Upper lobe of right lung (tissue), 1 donor: ENCODE results near the gene BLTP3A. TPM values are rescaled to one million over a fixed set of nuclear protein-coding genes. Genes with fewer than 3 reads are reported as not detected.
"Not testable (repeated sequence)": the region's sequence is repeated elsewhere in the genome, so short reads cannot be mapped to it uniquely, and the experiment has no call there.

ENCODE experiments used
- ATAC-seq: fragments of 200-7000 bp; cut with Tn5 transposase; one replicate; pipeline ENCODE4 v1.9.1; 2020; ENCODE audit warnings: mild to moderate bottlenecking, moderate library complexity
- DNase-seq: peaks from one replicate; pipeline ENCODE4 v3.0.0-alpha.2; 2020
- H3K27ac ChIP-seq: fragments of 200-600 bp; one replicate; pipeline ENCODE4 v1.8.0; 2022
- H3K27me3 ChIP-seq: fragments of 200-600 bp; one replicate; pipeline ENCODE4 v1.8.0; 2022; ENCODE audit warnings: mild to moderate bottlenecking
- H3K36me3 ChIP-seq: fragments of 200-600 bp; one replicate; pipeline ENCODE4 v1.8.0; 2022
- H3K4me1 ChIP-seq: fragments of 200-600 bp; one replicate; pipeline ENCODE4 v1.8.0; 2022
- H3K4me3 ChIP-seq: fragments of 200-600 bp; one replicate; pipeline ENCODE4 v1.8.0; 2022; ENCODE audit warnings: mild to moderate bottlenecking
- H3K9me3 ChIP-seq: fragments of 200-600 bp; one replicate; pipeline ENCODE4 v1.8.0; 2022
- intact Hi-C: fragments of 100-400 bp; cut with DNase I; formaldehyde crosslinking; loops from one replicate; pipeline ENCODE4 v1.11.0; 2022
- total RNA-seq: library from RNA; stranded (reverse); fragmentation: NEBNext Ultra II Directional; extraction: Animal tissue kit (Norgen Biotek cat#: 25700); gene quantifications from one replicate; pipeline ENCODE4 v1.2.1, GENCODE V29; 2021
- TF ChIP-seq, protein P1 (sequence below): fragments of 200-600 bp; IDR thresholded peaks from one replicate; pipeline ENCODE4 v1.8.0; 2022; ENCODE audit warnings: antibody characterized with exemption
- donor health status: DM: no; HTN: yes; CAD: no; lungs with severe emphysema.

The BLTP3A gene
- total RNA-seq, 1 donor from 2014 or later = 12.9 TPM

GRCh38 chr6:34798057-34798456 is 6.2 kb downstream of the BLTP3A start:
- TF ChIP-seq, protein P1, sequence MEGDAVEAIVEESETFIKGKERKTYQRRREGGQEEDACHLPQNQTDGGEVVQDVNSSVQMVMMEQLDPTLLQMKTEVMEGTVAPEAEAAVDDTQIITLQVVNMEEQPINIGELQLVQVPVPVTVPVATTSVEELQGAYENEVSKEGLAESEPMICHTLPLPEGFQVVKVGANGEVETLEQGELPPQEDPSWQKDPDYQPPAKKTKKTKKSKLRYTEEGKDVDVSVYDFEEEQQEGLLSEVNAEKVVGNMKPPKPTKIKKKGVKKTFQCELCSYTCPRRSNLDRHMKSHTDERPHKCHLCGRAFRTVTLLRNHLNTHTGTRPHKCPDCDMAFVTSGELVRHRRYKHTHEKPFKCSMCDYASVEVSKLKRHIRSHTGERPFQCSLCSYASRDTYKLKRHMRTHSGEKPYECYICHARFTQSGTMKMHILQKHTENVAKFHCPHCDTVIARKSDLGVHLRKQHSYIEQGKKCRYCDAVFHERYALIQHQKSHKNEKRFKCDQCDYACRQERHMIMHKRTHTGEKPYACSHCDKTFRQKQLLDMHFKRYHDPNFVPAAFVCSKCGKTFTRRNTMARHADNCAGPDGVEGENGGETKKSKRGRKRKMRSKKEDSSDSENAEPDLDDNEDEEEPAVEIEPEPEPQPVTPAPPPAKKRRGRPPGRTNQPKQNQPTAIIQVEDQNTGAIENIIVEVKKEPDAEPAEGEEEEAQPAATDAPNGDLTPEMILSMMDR = no peak
- Histone ChIP-seq H3K4me1 (peaks cover 10% of the 10 kb centered on the region), H3K36me3 (no peaks in the 10 kb centered on the region), H3K9me3 (no peaks in the 10 kb centered on the region), H3K27me3 (no peaks in the 10 kb centered on the region), H3K4me3 (no peak overlapping the region), H3K27ac (no peak overlapping the region)
- DNase-seq (no peak), ATAC-seq (no peak)
- intact Hi-C loops = no loop called here

- Histone ChIP-seq H3K27ac (no peak overlapping the region), H3K4me1 (no peaks in the 10 kb centered on the region), H3K4me3 (no peak overlapping the region), H3K9me3 (no peaks in the 10 kb centered on the region), H3K27me3 (no peaks in the 10 kb centered on the region), H3K36me3 (no peaks in the 10 kb centered on the region)
- intact Hi-C loops = no loop called here
- no peak for DNase-seq
- TF ChIP-seq, protein P1 = no peak
- no peak for ATAC-seq
Observed at GRCh38 chr6:34799547-34799946, 7.7 kb downstream of the BLTP3A start.

DNA sequence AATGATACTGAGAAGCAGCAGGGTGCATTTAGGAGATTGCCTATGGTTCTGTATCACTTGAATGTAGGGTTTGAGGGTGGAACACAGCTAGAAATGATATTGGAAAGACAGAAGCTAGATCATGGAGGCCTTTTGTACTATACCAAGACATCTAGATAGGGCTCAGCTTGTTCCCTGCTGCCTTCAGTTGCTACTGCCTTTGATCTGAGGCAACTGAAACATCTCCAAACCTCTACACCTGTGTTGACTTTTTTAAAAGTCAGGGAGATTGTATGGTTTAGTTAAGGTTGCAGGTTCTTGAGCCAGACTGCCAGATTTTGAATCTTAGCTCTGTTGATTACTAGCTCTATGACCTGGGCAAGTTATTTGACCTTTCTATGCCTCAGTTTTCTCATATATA is 12.7 kb downstream of the BLTP3A start:
- TF ChIP-seq, protein P1 = no peak
- H3K36me3 ChIP-seq = no peaks in the 10 kb centered on the region
- H3K4me3 ChIP-seq = no peak overlapping the region
- H3K27me3 ChIP-seq = no peaks in the 10 kb centered on the region
- no peak for DNase-seq
- intact Hi-C loops = no loop called here
- H3K4me1 ChIP-seq = no peaks in the 10 kb centered on the region
- ATAC-seq = no peak
- no peak overlapping the region for H3K27ac ChIP-seq
- H3K9me3 ChIP-seq = no peaks in the 10 kb centered on the region

- H3K4me1 ChIP-seq, H3K4me3 ChIP-seq, intact Hi-C loops, H3K27me3 ChIP-seq, ATAC-seq, H3K36me3 ChIP-seq, DNase-seq, H3K9me3 ChIP-seq, H3K27ac ChIP-seq: not testable (repeated sequence)
Observed at GRCh38 chr6:34805074-34805473, 13.2 kb downstream of the BLTP3A start.

DNA sequence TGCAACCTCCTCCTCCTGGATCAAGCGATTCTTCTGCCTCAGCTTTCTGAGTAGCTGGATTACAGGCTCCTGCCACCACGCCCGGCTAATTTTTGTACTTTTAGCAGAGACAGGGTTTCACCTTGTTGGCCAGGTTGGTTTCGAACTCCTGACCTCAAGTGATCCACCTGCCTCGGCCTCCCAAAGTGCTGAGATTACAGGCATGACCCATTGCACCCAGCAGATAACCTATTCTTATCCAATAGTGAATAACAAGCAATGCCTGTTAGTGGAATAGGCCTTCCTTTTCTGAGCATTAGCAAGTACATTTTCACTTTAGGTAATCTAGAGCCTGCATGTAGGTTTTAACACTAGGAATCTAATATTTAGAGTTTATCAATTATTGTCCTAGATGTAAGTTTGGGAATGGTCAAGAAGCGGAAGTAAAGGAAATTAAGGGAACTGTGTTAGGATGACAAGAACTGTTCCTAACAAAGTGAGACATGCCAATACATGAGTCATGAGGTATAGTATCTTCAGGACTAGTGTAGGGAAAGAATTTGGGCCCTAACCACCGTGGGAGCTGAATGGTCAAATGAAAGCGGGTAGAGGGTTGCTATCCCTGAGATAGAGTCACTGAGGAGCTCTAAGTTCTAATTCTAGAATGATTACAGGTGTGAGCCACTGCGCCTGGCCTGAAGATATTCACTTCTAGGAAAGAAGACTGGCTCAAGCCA is 15.0 kb downstream of the BLTP3A start:
- Histone ChIP-seq H3K4me1 (no peaks in the 10 kb centered on the region), H3K36me3 (no peaks in the 10 kb centered on the region), H3K27ac (no peak overlapping the region), H3K27me3 (no peaks in the 10 kb centered on the region), H3K9me3 (no peaks in the 10 kb centered on the region), H3K4me3 (no peak overlapping the region)
- TF ChIP-seq, protein P1 = no peak
- intact Hi-C loops = no loop called here
- ATAC-seq = no peak
- DNase-seq = no peak

DNA sequence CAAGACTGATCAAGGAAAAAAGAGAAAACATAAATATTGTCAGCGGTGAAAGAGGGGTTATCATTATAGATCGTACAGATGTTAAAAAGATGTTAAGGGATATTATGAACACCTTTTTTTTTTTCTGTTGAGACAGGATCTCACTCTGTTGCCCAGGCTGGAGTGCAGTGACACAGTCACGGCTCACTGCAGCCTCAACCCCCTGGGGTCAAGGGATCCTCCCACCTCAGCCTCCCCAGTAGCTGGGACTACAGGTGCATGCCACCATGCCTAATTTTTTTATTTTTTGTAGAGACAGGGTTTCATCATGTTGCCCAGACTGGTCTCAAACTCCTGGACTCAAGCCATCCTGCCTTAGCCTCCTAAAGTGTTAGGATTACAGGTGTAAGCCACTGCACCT is 16.6 kb downstream of the BLTP3A start:
- H3K27me3 ChIP-seq, intact Hi-C loops, ATAC-seq, H3K27ac ChIP-seq, DNase-seq, H3K9me3 ChIP-seq, H3K36me3 ChIP-seq, H3K4me1 ChIP-seq, H3K4me3 ChIP-seq: not testable (repeated sequence)

DNA sequence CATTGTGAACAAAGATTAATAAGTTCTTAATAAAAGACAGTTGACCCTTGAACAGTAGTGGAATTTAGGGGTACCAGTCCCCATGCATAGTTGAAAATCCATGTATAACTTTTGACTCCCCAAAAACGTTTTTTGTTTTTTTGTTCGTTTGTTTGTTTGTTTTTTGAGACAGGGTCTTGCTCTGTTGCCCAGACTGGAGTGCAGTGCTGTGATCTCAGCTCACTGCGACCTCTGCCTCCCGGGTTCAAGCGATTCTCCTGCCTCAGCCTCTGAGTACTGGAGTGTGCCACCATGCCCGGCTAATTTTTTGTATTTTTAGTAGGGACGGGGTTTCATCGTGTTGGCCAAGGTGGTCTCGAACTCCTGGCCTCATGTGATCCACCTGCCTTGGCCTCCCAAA is 17.5 kb downstream of the BLTP3A start:
- ATAC-seq = not testable (repeated sequence)

More for the DNA sequence above, 17.5 kb downstream of the BLTP3A start:
- H3K27me3 ChIP-seq, H3K9me3 ChIP-seq, H3K36me3 ChIP-seq, H3K27ac ChIP-seq, DNase-seq, H3K4me3 ChIP-seq, intact Hi-C loops, H3K4me1 ChIP-seq: not testable (repeated sequence)
